PFSK-1 (cell line): ENCODE results near the gene DGCR6.

ENCODE experiments used
- FOXP2 ChIP-seq: optimal IDR thresholded peaks from 2 replicates; pipeline ENCODE3; 2011; ENCODE audit warnings: borderline replicate concordance, control low read depth, inconsistent platforms; ENCODE audit not compliant: insufficient read depth; ENCODE audit errors: extremely low read length, extremely low read depth
- POLR2AphosphoS5 ChIP-seq: IDR thresholded peaks from 2 replicates; pipeline ENCODE4 v1.6.1; 2012; ENCODE audit warnings: low read depth, mild to moderate bottlenecking, control low read depth, low read length, moderate library complexity
- REST ChIP-seq, 2 experiments: IDR thresholded peaks; 2 replicates each; pipeline versions ENCODE4 v1.6.1 to v1.8.0; 2011 to 2012; ENCODE audit warnings: low read depth in 2 of 2, low read length in 2 of 2, control low read depth in 1 of 2, inconsistent platforms in 1 of 2, mild to moderate bottlenecking in 1 of 2, moderate library complexity in 1 of 2; ENCODE audit not compliant: insufficient read depth in 1 of 2
- SIN3A ChIP-seq: IDR thresholded peaks from 2 replicates; pipeline ENCODE4 v1.6.1; 2012; ENCODE audit warnings: mild to moderate bottlenecking, low read length, moderate library complexity, borderline replicate concordance; ENCODE audit not compliant: insufficient read depth
- TAF1 ChIP-seq: IDR thresholded peaks from 2 replicates; pipeline ENCODE4 v1.6.1; 2012; ENCODE audit warnings: low read length, control low read depth, borderline replicate concordance; ENCODE audit not compliant: insufficient read depth

Gene DGCR6

DNA sequence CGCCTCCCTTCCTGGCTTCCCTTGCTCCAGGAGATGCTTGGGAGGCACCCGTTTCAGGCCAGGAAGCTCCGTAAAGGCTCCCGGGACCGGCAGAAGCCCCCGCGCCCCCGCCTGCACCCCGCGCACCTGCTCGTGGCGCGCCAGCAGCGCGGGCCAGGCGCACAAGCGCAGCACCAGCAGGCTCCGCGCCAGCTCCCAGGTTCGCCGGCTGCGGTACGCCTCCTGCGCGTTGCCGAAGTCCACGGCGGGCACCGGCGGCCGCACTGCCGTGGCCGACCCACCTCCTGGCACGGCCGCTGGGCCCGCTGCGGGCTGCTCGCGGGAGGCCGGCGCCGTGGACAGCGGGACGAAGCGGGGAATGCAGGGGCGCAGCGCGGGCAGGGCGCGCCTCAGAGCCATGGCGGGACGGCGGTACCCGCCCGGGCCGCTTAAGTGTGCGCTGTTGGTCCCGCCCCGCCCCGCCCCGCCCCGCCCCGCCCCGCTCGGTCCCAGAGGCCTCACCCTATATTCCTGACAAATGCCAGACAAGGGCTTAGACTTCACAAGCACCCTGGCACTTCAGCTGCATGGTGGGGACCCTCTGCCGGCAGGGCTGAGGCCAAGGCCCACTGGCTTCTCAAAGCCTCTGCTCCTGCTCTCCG lies 29.9 kb downstream of the DGCR6 start, which contains the start of gene PRODH:
Gene PRODH (minus strand): TSS at position 405 of the 641 bp plus-strand sequence. CDS start 6 bp downstream, at position 399.
- TF ChIP-seq FOXP2 = no peak
- TF ChIP-seq SIN3A = no peak
- TF ChIP-seq REST (IDR thresholded peaks at IDR 0.05; ENCODE audit: insufficient read depth in 1 of 2, low read depth in 2 of 2, low read length in 2 of 2) = no peak
- no peak for TF ChIP-seq POLR2AphosphoS5
- TF ChIP-seq TAF1 = no peak

- TF ChIP-seq TAF1 (no peak), SIN3A (no peak), POLR2AphosphoS5 (no peak), FOXP2 (no peak), REST (IDR thresholded peaks at IDR 0.05; ENCODE audit: insufficient read depth in 1 of 2, low read depth in 2 of 2, low read length in 2 of 2) (no peak)
Observed at GRCh38 chr22:18947905-18948304, 41.8 kb downstream of the DGCR6 start.

GRCh38 chr22:18950141-18950540 lies 44.0 kb downstream of the DGCR6 start:
- no peak for TF ChIP-seq SIN3A
- TF ChIP-seq TAF1 = no peak
- no peak for TF ChIP-seq POLR2AphosphoS5
- no peak for TF ChIP-seq FOXP2

- TF ChIP-seq POLR2AphosphoS5 (no peak), TAF1 (no peak), FOXP2 (no peak), REST (IDR thresholded peaks at IDR 0.05; ENCODE audit: insufficient read depth in 1 of 2, low read depth in 2 of 2, low read length in 2 of 2) (no peak), SIN3A (no peak)
Observed at GRCh38 chr22:18952022-18952421, 45.9 kb downstream of the DGCR6 start.

GRCh38 chr22:18954990-18955571 lies 49.0 kb downstream of the DGCR6 start:
- TF ChIP-seq POLR2AphosphoS5 (no peak), REST (IDR thresholded peaks at IDR 0.05; ENCODE audit: insufficient read depth in 1 of 2, low read depth in 2 of 2, low read length in 2 of 2) (no peak), SIN3A (no peak), TAF1 (no peak)
